Stimulated activated CD4-positive, alpha-beta T cell treated with anti-CD3 and anti-CD28 coated beads, Interleukin-4, amount 100 ng/mL, for 1 hour (primary cell): ENCODE results near the gene TRIM65.
A peak's percentile ranks its signal among the peaks of the same experiment; 100 is the strongest.

Experiments
- DNase-seq: peaks from one replicate; pipeline ENCODE4 v3.0.0-alpha.2; 2020

The TRIM65 gene

DNA sequence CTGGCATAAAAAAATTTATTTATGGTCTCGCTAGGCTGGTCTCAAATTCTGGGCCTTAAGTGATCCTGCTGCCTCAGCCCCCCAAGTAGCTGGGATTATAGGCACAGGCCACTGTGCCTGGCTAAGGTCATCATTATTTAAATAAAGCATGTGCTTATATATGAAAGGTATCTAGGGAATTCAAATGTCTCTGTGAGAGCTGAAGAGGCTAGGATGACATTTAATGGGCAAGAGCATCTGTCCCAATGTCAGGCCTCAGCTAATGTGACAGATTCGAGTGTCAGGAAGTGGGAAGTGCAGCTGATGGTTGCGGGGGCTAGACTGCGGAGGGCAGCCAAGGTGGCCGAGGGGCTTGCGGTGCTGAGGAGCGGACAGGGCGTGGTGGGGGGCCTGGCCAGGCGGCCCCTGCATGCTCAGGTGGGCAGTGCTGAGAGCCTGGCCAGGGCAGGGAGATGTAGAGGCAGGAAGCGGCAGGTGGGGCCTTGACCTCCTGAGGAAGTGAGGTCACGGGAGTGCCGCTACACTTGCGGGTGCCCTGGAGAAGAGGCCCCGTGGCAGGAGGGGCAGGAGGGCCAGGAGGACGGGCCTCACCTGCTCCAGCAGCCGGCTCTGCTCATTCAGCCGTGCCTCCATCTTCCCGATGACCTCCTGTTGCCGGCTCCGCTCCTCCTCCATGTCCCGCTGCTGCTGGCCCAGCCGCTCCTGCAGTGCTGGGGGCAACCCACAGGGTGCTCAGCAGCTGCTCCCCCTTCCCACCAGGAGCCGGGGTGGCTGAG, 20.6 kb upstream of the TRIM65 start:
- DNase-seq, result no peak

DNA sequence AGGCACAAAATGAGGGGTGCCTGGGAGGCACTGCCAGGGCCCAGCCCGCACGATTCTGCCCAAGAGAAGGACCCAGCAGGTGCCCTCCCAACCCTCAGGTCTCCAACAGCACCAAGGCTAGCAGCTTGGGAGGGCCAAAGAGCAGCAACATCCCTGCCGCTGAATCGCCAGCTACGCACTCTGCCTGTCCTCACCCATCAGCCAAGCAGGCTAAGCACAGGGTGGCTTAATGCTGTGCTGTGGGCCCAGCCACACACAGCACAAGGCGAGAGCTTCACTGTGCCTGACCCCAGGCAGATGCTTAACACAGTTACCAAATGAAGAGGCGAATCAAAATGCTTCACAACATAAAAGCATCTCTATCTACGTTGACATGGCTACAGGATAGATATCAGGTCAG, 18.5 kb upstream of the TRIM65 start:
- no peak for DNase-seq

DNA sequence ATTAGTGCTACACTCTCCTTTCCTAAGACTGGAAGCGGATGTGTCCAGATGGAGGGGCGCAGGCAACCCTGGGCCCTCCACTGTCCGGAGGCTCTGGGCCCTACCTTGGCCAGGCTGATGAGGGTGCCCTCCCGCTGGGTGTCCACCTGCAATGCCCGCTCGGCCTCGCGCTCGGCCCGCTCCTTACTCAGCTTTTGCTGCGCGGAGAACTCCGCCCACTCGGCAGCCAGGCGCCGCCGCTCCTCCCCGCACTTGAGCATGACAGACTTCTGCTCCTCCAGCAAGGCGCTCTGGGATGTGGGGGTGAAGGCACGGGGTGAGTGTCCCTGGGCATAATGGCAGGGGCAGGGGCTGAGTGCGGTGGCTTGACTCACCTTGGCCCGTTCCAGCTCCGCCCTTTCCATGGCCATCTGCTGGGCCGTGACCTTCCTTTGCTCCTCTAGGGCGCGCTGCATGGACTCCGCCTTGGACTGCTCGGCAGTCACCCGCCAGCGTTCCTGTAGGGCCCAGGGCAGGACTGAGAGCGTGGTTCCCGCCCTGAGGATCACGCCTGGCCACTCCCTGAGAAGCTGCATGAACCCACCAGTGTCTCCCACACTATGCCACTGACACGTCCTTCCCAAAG, 18.0 kb upstream of the TRIM65 start:
- DNase-seq, result no peak

DNA sequence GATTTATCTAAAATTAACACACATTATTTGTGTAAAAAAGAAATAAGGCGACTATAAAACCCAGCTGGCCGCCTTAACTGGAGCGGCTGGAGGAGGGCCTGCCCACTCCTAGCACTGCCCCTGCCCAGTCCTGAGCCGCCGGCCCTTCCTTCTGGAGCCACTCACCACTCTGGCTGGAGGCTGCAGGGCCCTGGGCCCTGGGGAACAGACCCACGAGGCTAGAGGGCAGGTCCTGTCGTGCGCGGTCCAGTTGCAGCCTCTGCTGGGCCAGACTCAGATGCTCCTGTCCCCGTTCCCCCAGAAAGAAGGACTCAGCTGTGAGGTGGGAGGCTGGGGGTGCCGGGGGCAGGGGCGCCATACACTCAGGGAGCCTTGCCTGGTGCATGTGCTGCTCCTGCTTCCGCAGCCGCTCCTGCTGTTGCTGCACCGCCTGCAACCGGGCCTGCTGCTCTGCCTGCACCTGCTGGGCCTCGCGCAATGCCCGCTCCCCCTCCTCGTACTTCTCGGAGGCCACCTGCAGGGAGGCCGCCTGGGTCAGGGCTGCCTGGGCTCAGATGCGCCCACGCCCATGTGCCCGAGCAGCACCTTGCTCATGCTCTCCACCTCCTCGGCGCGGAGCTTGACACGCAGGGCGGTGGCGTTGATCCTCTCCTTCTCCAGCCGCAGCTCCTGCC, 16.9 kb upstream of the TRIM65 start:
- DNase-seq, result no peak

DNA sequence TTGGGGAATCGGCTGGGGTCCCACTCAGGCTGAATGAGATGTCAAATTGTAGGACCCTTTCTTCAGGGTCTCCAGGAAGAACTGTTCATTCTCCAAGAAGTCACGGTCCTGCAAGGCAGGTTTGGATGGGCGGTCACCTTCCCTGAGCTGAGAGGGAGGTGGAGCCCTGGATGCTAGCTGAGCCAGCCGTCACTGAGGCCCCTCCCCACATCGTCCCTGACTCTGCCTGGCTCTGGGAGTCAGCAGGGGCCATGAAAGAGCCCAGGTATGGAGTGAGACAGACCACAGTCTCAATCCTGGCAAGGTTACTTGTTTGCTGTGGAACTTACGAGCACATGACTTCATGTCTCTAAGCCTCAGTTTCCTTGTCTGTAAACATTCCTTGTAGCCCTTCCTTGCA, 13.9 kb upstream of the TRIM65 start:
- DNase-seq, result no peak

DNA sequence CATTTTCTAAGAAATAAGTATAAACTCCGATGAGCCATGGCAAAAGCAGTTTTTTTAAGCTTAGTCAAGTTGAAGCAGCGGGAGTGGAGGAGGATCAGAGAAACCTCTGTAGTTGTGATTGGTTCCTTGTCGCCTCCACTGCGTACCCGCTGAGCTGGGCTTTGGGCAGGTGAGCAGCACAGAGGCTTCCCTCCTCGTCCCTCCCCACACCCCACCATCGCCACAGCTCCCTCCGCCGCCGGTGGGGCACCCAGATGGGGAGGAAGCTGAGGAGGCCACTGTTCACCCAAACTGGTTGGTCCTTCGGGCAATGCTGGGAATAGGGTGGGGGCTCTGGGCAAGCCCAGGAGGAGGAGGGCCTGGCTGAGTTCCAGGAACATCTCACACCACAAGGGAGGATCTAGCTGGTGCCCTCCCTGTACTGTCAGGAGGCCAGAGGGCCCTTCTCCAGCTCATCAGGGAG, 13.1 kb upstream of the TRIM65 start:
- DNase-seq, result no peak

DNA sequence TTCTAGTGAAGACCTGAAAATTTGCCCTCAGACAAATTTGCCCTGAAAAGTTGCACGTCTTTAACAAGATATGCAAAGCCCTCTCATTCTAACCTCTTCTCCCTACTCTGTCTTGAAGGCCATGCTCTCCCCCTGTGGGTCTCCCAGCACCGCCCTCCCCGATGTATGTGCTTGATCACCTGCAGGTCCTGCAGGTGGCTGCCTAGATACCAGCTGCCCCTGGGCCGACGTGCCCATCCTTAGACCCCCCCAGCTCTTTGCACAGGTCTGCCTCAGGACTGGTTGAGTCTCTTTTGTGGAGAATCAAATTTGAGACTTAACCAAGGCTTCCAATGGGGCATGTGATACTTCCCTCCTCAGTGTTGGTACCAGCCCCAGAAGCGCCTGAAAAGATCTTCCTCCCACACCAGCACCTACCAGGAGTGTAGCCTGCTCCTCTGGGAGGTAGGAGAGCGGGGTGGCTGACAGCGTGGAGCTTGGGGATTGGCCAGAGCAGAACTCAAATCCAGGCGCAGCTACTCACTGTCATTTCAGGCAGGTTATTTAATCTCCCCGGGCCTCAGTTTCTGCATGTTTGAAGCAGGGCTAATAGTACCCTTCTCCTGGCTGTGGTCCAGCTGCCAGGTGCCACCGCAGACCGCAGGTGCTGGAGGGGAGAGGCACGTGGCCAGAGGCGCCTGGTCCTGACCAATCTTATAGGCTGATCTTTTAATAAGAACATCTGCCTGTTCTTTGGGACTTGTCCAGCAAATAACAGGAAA, 12.5 kb upstream of the TRIM65 start:
- DNase-seq, result no peak

DNA sequence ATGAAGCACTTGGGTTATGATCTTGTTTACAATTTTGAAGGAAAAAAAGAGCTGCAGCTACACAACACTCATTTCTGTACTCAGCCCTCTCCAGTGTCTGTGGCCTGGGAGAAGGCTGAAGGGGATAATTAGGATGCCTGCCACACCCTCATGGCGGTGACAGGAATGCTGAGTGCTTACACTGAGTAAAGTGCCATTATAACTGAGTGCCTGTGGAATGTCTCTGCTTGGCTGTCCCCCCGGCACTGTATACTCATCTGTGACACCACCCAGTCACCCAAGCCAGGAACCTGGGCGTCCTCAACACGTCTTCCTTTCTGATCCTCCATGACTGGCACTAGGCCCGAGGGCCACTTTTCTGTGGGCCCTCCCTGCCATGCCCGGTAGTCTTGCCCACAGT, 11.4 kb upstream of the TRIM65 start:
- no peak for DNase-seq

DNA sequence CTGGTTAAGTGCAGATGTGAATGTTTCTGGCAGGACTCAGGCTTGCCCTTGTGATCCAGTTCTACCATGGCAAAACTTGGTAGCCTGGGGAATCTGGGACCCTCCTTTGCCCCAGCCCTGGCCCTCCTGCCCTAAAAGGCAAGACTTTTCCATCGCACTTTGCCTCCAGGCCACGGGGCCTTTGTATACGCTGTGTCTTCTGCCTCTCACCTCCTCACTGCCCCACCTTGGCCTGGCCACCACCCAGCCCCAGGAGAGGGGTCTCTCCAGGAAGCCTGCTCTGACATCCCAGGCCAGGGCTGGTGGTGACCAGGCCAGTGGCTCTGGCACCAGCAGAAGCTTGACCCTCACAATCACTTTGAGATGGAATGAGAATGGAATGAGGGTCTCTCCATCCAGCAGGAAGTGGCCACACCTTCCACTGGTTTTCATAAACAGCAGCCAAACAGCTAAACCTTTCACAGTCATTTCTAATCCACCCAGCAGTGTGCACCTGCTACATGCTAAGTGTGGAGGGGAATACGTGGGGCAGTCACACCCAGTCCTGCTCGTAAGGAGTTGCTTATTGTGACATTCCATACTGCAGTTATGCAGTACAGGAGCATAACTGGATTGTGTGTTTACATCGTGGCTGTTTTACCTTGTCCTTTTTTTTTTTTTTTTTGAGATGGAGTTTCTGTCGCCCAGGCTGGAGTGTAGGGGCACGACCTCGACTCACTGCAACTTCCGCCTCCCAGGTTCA, 9.6 kb upstream of the TRIM65 start:
- no peak for DNase-seq

DNA sequence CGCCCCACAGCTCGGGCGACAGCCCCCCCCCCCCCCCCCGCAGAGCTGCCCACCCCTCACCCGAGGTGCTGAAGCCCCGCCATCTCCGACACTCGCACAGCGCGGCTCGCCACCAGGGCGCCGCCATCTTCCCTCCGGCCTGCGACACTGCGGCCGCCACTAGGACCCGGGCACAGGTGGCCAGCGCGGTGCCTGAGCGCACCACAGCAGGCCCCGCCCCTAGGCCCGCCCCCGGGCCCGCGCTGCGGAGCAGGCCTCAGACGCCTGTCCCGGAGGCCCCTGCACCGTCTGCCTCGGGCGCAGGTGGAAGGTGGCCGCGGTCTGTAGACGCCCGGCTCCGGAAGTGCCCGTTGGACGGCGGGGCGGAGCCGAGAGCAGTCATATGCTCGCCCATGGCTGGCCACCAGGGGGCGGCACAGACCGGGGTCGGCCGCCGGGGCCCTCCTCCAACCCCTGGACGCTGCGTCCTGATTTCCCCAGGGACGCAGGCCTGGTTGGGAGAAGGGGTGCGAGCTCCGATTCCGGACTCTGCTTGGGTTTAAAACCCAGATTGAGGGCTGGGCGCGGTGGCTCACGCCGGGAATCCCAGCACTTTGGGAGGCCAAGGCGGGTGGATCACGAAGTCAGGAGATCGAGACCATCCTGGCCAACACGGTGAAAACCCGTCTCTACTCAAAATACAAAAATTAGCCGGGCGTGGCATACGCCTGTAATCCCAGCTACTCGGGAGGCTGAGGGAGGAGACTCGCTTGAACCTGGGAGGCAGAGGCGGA, 8.2 kb upstream of the TRIM65 start, which contains the start of gene MRPL38:
Gene MRPL38, minus strand, starts transcription at position 136 of the 773 bp plus-strand sequence. Its CDS starts 9 bp downstream, at position 127.
- peak; percentile 90 for DNase-seq

DNA sequence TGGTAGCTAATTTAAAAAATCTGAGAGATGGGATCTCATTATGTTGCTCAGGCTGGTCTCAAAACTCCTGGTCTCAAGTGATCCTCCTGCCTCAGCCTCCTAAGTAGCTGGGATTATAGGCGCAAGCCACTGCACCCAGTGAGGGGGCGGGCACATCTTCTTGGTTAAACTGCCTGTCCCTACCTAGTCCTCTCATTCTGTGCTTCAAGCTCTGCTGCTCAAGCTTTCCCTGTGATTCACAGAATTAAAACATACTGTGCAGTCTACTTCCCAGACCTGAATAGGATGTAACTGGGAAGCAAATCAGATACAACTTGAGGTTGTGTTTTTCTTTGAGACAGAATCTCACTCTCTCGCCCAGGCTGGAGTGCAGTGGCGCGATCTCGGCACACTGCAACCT, 5.7 kb upstream of the TRIM65 start:
- DNase-seq, result no peak

DNA sequence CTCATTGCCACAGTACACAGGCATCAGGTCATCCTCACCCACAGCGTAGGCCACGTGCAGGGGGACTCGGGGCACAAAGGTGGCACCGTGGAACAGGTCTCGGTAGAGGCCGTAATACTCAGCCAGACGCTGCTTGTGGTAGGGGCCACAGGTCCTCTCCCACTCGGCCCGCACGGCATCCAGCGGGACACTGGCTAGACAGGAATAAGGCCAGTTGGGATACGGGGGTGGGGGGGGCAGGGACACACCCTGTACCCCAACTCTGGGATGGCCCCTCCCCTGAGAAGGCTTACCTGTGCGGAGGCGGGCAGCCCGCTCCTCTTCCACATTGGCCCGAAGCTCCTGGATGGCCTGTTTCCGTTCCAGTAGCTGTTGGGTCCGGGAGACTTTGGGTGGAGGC, 5.0 kb upstream of the TRIM65 start:
- DNase-seq, result no peak

DNA sequence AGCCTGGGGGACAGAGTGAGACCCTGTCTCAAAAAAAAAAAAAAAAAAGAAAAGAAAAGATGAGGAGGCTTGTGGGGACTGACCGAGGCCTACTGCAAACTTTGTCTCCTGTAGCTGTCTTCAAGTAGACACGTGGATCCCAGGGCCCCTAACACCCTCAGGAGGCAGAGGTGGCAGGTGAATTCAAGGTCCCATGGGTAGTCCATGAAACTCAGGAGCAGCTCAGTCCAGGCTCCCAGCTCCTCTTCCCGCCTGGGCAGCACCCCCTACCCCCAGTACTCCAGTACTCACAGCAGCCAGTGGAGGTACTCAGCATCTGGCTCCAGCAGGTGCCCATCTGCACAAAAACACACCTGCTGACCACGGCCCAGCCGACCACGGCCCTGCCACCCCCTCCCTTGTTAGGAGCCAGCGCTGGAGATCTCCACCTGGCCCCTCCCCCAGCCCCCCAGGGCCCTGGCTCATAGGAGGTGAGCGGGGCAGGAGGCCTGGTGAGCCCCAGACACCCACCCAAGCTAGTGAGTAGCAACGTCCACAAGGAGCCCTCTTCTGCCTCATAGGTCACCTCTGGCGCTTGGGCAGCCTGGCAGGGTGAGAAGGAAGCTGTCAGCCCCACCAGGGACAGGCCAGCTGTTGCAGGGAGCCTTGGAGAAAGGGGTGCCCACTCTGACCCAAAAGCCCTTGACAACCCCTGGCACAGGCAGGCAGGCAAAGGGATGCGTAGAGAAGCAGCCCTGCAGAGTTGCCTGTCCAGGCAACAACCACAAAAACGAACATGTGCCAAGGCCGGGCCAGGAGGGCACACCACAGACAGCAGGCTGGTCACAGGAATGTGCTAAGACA, 4.2 kb upstream of the TRIM65 start:
- DNase-seq, result no peak

DNA sequence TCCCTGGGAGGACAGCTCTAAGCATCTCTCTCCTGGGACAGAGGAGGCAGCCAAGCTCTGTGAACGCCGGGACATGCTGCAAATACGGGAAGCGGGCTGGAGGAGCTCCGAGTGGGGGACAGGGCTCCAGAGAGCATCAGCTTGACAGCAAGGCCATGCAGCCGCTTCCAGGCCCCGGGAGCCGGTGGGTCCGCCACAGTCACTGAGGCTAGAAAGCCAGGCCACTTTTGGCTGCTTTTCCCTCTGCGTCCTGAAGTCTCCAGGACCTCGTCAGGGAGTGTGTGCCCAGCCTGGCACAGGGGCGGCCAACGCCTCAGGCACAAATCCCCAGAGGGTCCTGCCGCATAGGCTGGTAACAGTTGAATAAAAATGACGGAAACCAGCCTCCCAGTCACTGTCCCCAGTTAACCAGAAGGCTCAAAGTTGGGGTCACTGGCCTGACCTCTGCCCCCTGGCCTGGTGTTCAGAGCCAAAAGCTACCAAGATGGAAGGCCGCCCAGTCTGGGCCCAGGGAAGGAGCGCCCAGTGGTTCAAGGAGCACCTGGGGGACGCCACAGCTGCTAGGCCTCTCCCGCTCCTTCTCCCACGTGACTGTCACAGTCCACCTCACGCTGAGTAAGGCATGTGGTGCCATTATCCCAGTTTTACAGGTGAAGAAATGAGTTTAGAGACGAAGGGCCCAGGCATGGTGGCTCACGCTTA, 3.2 kb upstream of the TRIM65 start:
- DNase-seq, result no peak

DNA sequence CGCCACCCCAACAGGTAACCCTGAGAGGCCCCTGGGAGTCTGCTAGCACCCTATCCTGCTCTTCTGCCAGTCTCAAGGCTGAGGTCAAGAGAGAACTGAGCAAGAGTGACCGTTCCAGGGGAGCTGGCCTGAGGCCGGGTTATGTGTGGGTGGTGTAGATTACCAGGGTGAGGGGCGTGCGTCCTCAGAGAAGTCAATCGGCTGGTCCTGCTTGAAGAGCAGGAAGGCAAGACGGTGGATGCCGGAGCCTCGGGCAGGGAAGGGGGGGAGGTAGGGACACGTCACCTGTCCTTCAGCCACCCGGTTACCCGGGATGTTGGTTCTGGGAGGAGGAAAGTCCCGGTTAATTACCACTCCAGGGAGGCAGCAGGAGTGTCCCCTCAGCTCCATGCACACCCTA, 2.6 kb upstream of the TRIM65 start:
- DNase-seq, result no peak

DNA sequence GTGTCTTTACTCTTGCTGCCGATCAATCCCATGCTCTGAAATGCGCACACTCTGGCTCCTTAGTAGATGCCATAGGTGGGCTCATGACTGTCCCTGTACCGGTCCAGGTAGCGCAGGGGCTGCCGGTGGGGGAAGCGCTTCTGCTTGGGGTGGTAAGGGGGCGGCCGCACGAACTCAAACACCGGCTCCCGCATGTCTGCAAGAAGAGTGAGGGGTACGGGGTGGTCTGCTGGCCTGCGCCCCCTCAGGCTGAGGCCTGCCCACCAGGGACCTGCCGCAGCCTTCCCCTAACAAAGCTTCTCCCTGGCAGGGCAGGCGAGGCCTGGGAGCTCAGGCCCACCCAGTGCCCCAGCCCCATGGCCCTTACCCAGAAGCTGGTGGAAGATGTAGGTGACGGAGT, 2.0 kb upstream of the TRIM65 start:
- DNase-seq, result no peak

DNA sequence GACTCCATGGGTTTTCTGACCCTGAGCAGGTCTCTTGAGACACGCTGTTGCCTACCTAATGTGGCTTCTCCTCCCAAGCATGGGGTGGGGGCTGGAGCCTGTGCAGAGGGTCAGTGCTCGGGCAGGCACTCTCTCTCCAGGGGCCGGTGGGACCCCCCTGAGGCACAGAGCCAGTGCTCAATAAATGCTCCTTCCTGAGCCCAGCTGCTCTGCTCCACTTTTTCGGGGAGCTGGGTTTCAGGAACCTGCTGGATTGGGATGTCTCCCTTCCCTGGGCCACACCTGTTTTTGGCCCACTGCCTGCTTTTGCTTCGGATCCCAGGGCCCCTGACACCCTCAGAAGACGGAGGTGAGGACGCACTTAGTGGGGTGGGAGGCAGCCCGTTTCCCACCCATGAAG, 1.3 kb upstream of the TRIM65 start:
- no peak for DNase-seq

DNA sequence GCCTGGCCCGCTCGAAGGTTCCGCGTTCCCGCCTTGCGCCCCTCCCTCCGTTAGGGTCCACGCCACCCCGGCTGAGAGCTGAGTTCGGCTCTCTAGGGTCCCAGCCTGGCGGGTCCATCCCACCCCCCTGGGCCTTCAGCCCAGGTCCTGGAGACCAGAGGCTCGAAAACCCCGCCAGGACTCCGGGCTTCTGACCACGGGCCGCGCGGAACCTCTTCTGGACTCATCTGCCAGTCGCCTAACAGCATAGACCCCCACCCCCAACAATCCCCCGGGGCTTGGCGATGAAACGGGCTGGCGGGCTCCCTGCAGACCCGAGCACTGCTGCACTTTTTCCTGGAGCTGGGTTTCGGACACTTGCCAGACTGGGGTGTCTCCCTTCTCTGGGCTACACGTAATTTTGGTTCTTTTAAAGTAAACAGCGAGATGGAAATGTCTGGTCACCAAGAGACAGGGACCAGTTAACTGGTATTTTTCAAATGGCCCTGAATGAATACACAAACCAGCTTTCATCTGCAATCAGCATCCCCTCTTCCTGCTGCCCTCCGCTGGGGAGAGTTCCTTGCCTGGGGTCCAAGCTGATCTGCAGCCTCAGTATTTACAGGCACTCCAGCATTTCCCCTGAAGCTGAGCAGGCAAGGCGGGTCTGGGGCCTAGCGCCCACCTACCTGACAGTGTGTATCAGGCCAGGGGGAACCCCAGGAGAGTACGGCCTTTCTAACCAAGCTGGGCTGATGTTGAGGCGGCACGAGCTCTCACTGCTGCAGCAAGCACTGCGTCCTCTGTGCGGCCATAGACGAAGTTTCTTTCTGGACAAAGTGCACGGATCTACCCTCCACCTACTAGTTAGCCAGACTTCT, 639 bp upstream of the TRIM65 start:
- DNase-seq, result no peak
